Cerebellar cortex (tissue), 1 donor: ENCODE results near the gene CACNG5.

ENCODE experiments used
- DNase-seq: peaks from one replicate; pipeline ENCODE4 v3.0.0-alpha.2; 2015; ENCODE audit warnings: low spot score

The CACNG5 gene

DNA sequence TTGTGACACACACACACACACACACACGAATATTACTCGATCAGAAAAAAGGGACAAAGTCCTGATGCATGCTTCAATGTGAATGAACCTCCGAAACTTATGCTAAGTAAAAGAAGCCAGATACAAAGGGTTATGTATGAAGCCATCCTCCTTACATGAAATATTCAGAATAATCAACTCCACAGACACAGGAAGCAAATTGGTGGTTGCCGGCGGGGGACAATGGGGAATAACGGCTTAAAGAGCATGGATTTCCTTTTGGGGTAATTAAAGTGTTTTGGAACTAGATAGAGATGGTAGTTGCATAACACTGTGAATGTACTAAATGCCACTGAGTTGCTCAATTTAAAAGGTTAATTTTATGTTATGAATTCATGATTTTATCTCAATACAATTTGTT, 8.1 kb upstream of the CACNG5 start:
- DNase-seq = no peak

DNA sequence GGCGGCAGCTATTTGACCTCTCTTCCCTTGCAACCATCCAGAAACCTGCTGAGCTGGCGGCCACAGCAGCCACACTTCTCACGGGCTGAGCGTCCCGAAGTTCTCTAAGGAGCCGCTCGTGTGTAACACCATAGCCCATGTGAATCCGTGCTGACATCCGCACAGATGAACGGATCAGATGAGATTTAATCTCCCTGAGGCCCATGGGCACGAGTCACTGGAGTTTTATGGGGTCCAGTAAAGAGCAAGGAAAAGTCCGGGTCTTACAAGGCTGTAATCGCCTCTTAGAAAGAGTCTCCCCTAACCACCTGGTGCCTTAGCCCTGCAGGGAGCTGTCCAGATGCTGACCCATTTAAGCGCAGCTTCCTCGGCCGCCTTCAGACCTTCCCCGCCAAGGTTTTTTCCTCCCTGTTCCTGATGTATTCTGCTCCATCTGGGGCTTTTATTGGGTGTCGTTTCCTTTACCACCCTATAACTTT, 5.5 kb upstream of the CACNG5 start:
- no peak for DNase-seq

- no peak for DNase-seq
Measured at GRCh38 chr17:66829883-66830282, 5.0 kb upstream of the CACNG5 start.

GRCh38 chr17:66830451-66830850, 4.5 kb upstream of the CACNG5 start:
- DNase-seq = no peak

DNA sequence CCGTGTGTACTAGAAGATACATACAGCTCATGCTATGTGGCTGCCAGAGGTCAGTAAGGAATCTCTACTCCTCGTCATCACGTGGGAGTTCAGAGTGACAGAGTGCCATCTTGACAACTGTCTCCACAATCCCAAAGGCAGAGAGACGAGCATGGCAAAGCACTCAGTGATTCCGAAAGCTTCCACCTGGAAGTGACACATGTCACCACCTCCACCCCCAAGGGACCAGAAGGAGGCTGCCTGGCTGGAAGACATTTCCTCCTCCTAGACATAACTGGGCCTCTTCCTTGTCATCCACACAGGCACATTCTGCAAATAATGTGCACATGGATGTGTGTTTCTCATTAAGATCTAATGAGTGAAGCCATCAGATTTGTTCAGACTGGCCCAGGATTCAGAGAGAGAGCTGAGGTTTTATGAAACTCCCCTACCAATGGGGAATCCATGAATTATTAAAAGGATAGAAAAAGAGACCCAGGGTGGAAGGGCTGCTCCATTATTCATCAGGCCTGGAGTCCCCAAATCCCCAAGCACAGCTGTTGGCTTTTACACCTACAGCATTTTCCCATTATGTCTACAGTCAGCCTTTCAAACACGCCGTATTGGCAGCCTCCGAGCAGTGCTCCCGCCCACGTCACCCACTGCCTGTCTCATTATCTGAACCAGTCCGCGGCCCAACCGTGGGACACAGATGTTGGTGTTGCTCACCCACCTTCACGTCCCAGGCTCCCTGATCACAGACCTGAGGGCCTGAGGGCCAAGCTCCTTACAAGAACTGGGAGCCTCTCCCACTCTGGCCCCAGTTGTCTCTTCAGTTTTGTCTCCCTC, 3.3 kb upstream of the CACNG5 start:
- no peak for DNase-seq

DNA sequence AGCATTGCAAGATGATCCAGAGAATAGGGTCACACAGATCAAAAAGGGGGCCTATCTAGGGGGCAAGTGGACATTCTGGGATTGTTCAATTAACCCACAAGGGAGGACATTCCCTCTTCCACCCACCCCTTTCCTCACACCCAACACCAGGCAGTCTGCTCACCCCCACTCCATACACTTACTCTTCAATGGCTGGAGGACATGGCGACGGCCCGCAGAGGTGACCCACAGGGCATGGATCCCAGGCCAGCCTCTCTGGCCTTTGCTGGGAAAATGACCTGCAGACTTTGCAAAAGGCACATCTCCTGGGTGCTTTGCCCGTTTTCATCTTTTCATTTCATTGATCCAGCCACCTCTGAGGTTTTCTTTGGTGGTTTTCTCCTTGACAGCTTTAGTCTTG, 1.7 kb upstream of the CACNG5 start:
- DNase-seq = no peak

- DNase-seq = no peak
Measured at GRCh38 chr17:66834426-66834918, 445 bp upstream of the CACNG5 start.

- DNase-seq = no peak
Measured at GRCh38 chr17:66835476-66835875, 559 bp downstream of the CACNG5 start.

- no peak for DNase-seq
Measured at GRCh38 chr17:66836063-66837005, 1.4 kb downstream of the CACNG5 start.

DNA sequence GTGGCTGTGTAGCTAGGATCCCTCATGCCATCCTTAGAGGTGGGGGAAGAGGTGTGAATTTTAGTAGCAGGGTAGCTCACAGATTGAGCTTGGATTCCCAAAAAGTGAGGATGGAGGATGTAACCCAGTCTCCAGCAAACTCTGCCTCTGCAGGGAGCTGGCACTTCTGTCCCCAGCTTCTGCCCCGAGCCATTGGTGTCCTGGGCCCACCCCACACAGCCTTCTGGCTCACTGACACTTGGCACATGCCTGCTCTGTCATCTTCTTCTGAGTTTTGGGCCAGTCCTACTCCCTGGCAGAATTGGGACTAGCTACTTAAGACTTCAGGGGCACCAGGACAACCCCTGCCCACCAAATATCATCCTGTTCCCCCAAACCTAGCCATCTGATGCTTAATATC, 2.3 kb downstream of the CACNG5 start:
- DNase-seq = no peak

DNA sequence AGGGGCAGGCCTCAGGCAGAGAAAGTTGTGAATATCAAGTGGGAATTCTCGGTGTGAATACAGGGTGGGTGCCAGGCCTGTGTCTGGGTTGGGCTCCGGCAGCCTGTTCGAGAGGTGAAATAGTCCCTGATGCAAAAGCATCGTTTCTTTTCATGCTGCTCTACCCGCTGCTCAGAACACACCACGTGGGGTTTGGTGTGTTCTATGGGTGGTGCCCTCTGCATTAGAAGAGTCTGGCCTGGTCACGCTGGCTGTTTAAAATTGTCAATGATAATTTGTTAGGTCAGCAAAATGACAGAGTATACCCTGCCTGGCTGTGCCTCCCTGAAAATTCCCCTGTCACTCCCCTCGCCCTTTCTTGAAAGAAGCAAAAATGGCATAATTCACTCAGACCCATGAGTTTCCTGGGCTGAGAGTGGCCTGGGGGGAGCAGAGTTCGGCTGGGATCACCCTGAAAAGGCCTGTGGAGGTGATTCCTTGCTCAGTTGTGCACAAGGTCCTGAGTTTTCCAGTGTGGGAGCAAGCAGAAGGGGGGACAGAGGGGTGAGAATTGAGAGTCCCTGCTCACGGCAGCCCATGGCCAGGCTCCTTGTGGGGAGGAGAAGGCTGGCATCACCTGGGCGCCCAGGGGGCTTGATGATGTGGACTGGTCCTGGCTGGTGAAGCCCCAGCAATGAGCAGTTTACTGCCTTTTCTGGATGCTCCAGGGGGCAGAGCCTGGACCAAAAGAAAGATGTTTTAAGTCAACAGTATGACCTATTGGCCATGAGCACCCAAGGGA, 3.2 kb downstream of the CACNG5 start:
- DNase-seq = no peak

- no peak for DNase-seq
Measured at GRCh38 chr17:66839616-66840015, 4.7 kb downstream of the CACNG5 start.

- no peak for DNase-seq
Measured at GRCh38 chr17:66840061-66840460, 5.1 kb downstream of the CACNG5 start.

- DNase-seq = no peak
Measured at GRCh38 chr17:66841328-66841727, 6.4 kb downstream of the CACNG5 start.

DNA sequence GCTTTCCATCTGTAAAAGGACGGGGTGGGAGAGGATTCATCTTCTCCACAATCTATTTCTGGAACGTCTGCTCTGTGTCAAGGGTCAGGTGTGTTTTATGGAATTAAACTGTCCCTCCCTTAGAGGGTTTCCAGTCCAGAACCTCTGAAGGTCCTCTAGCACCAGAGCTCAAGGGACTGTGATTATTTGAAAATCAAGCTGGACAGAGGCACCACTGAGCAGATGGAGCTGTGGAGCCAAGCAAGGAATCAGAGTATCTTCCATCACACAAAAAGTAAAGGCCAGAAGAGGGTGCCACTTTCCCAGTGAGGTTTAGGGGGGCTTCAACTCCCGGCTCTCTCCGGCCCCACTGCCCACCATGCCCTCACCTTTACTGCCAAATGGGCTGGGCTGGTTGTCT, 6.8 kb downstream of the CACNG5 start:
- no peak for DNase-seq

GRCh38 chr17:66842505-66842904, 7.6 kb downstream of the CACNG5 start:
- no peak for DNase-seq

DNA sequence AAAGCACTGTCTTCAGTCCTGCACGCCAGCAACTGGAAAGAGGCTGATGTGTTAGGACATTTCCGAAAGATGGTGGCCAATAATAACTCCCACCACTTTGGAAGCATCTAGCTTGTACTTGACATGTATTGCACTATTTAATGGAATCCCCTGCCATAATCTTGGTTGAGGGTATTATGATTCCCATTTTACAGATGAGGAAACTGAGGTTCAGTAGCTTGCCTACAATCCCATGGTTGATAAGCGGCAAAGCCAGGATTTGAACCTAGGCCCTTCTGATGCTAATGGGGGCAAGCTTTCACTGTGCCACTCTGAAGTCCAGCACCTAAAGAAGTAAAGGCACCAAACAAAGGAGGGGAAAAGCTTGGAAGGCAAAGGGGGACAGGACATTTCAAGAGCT, 8.0 kb downstream of the CACNG5 start:
- no peak for DNase-seq

GRCh38 chr17:66843627-66844026, 8.7 kb downstream of the CACNG5 start:
- DNase-seq = no peak

GRCh38 chr17:66847704-66848103, 12.8 kb downstream of the CACNG5 start:
- DNase-seq = no peak

DNA sequence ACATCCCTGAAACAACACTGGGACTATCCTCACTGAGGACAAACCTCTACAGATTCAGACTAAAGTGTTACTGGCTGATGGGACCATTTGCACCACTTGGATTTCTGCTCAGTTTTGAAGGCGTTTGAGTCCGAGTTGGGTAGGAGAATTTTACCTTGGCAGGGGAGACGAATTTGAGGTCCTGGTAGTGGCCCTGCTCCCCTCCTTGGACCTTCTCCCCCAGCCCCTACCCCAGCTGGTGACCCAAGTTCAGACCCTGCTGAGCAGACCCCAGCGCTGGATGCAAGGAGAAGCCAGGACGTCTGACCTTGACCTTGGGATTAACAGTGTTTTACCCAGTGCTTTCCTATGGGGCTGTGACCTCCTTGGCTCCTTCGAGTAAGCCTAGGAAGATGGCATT, 13.6 kb downstream of the CACNG5 start:
- no peak for DNase-seq

- DNase-seq = no peak
Measured at GRCh38 chr17:66849032-66849655, 14.2 kb downstream of the CACNG5 start.
